Natural killer cell (primary cell): ENCODE measurements around the gene C1QL3. TPM values are rescaled to one million over a fixed set of nuclear protein-coding genes. Genes with fewer than 3 reads are reported as not detected.
A peak's percentile ranks its signal among the peaks of the same experiment; 100 is the strongest.

Experiments used
- ATAC-seq, 3 donors: fragments of 150-1000 bp in 2 of 3; fragments of 200-7000 bp in 1 of 3; cut with Tn5 transposase; 1 replicate in 1 of 3; 2 replicates in 2 of 3; pipeline ENCODE4 v1.10.0; 2021; ENCODE audit warnings: mild to moderate bottlenecking in 2 of 3, moderate library complexity in 2 of 3
- DNase-seq, 2 donors: peaks; one replicate each; pipeline versions ENCODE4 v3.0.0 to v3.0.0-alpha.2; 2013 to 2021; ENCODE audit warnings: mixed read lengths in 1 of 2
- H3K27ac ChIP-seq: one replicate; pipeline ENCODE4 v1.5.1; 2013; ENCODE audit warnings: mild to moderate bottlenecking, low read length
- H3K27me3 ChIP-seq: one replicate; pipeline ENCODE4 v1.6.1; 2013; ENCODE audit warnings: low read length; ENCODE audit not compliant: control insufficient read depth, insufficient read depth
- H3K36me3 ChIP-seq: one replicate; pipeline ENCODE4 v1.6.1; 2013; ENCODE audit warnings: low read length; ENCODE audit not compliant: control insufficient read depth, insufficient read depth
- H3K4me1 ChIP-seq: one replicate; pipeline ENCODE4 v1.6.1; 2013; ENCODE audit warnings: low read length; ENCODE audit not compliant: control insufficient read depth, insufficient read depth
- H3K4me3 ChIP-seq: one replicate; pipeline ENCODE4 v1.5.1; 2013; ENCODE audit warnings: low read length
- H3K9me3 ChIP-seq: one replicate; pipeline ENCODE4 v1.6.1; 2013; ENCODE audit warnings: low read length; ENCODE audit not compliant: control insufficient read depth, insufficient read depth
- H3K27ac Mint-ChIP-seq, 2 donors: one replicate each; pipeline ENCODE4 v1.8.0; 2022; ENCODE audit warnings: mild to moderate bottlenecking in 2 of 2, mixed read lengths in 2 of 2, moderate library complexity in 1 of 2
- H3K27me3 Mint-ChIP-seq, 2 donors: one replicate each; pipeline ENCODE4 v1.8.0; 2022; ENCODE audit warnings: low read depth in 2 of 2, mixed read lengths in 2 of 2
- H3K36me3 Mint-ChIP-seq: one replicate; pipeline ENCODE4 v1.8.0; 2022; ENCODE audit warnings: mixed read lengths
- H3K4me1 Mint-ChIP-seq, 2 donors: one replicate each; pipeline ENCODE4 v1.8.0; 2022; ENCODE audit warnings: mixed read lengths in 2 of 2
- H3K4me3 Mint-ChIP-seq: one replicate; pipeline ENCODE4 v1.8.0; 2022; ENCODE audit warnings: mild to moderate bottlenecking, moderate library complexity, mixed read lengths
- H3K9me3 Mint-ChIP-seq, 2 donors: one replicate each; pipeline ENCODE4 v1.8.0; 2022; ENCODE audit warnings: mixed read lengths in 2 of 2
- WGBS: methylation state at CpG from one replicate; pipeline ENCODE4 v1.1.7; 2013; ENCODE audit warnings: missing lambda C conversion rate; ENCODE audit not compliant: insufficient coverage; 5-methylcytosine and 5-hydroxymethylcytosine counted together
- intact Hi-C: fragments of 100-400 bp; cut with micrococcal nuclease; formaldehyde crosslinking; loops from one replicate; pipeline ENCODE4 v1.14.2; 2022
- total RNA-seq, 4 donors: library from RNA; stranded (reverse); fragments of 120-200 nt in 1 of 4; gene quantifications; one replicate each; pipeline versions ENCODE4 v1.2.3 to v1.2.4, GENCODE V29; 2013 to 2022
- TF ChIP-seq, protein P1 (sequence below): fragments of 200-600 bp; IDR thresholded peaks from one replicate; pipeline ENCODE4 v1.8.0; 2022; ENCODE audit warnings: antibody characterized with exemption

Gene C1QL3
- total RNA-seq, 3 donors from 2014 or later (not counting 1 experiment from before 2014, with no cell fraction given): 0.29 TPM; not detected in 2

DNA sequence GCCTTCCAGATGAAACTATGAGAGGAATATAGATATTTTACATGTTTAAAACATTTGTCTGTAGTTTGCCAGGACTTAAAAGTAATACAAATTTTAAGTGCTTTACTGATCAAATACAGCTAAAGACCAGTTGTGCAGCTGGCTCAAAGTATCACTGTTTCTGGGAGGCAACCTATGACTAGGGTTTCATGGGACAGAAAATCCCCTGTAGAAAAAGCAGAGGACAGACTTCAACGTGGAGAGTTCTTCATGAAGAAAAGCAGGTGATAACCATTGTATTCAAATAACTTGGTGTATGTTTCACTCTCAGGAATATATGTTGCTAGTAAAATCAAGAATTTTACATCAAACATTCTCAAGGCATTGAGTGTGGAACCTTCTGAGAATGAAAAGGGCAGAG is 43.9 kb downstream of the C1QL3 start:
- Mint-ChIP-seq H3K27ac (no peak overlapping the region), H3K4me3 (no peak overlapping the region), H3K27me3 (no peaks in the 10 kb centered on the region), H3K36me3 (no peaks in the 10 kb centered on the region), H3K9me3 (no peaks in the 10 kb centered on the region), H3K4me1 (peaks cover 13 to 19% of the 10 kb centered on the region in 2 donors)
- intact Hi-C loops: no loop called here
- no peaks in the 10 kb centered on the region for H3K4me1 ChIP-seq
- no CpG with 5 or more reads among the region's 1 CpG for WGBS
- TF ChIP-seq, protein P1, sequence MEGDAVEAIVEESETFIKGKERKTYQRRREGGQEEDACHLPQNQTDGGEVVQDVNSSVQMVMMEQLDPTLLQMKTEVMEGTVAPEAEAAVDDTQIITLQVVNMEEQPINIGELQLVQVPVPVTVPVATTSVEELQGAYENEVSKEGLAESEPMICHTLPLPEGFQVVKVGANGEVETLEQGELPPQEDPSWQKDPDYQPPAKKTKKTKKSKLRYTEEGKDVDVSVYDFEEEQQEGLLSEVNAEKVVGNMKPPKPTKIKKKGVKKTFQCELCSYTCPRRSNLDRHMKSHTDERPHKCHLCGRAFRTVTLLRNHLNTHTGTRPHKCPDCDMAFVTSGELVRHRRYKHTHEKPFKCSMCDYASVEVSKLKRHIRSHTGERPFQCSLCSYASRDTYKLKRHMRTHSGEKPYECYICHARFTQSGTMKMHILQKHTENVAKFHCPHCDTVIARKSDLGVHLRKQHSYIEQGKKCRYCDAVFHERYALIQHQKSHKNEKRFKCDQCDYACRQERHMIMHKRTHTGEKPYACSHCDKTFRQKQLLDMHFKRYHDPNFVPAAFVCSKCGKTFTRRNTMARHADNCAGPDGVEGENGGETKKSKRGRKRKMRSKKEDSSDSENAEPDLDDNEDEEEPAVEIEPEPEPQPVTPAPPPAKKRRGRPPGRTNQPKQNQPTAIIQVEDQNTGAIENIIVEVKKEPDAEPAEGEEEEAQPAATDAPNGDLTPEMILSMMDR: no peak
- H3K27me3 ChIP-seq: no peaks in the 10 kb centered on the region
- no peaks in the 10 kb centered on the region for H3K9me3 ChIP-seq
- DNase-seq: no peak
- H3K4me3 ChIP-seq: no peak overlapping the region
- ATAC-seq: no peak
- no peaks in the 10 kb centered on the region for H3K36me3 ChIP-seq
- no peak overlapping the region for H3K27ac ChIP-seq

DNA sequence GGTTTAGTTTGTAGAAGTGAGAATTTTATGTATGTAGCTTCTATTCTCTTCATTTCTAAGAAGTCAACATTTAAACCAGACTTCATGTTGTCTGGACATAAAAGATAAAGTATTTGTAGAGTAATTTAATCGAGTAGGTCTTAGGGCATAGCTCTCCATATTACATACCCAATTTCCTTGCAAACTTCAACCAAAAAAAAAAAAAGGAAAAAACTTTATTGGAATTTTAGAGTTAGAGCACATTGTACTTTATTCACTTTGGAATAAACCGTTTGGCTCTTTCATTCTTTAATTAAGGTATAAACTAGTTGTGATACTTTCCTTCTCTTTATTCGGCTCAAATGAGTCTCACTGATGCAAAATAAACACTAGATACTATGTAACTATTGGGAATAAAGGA is 48.9 kb downstream of the C1QL3 start:
- no peaks in the 10 kb centered on the region for H3K27me3 Mint-ChIP-seq
- WGBS: no CpG with 5 or more reads among the region's 3 CpGs
- intact Hi-C loops: no loop called here
- no peak overlapping the region for H3K4me3 Mint-ChIP-seq
- H3K36me3 Mint-ChIP-seq: no peaks in the 10 kb centered on the region
- no peaks in the 10 kb centered on the region for H3K9me3 ChIP-seq
- no peaks in the 10 kb centered on the region for H3K36me3 ChIP-seq
- H3K27ac ChIP-seq: no peak overlapping the region
- TF ChIP-seq, protein P1: no peak
- peak overlapping the region in 1 of 2 donors; percentile 16 for H3K27ac Mint-ChIP-seq
- H3K4me1 Mint-ChIP-seq: peaks cover 23 to 25% of the 10 kb centered on the region in 2 donors
- ATAC-seq (no peak), DNase-seq (no peak)
- H3K4me1 ChIP-seq: peaks cover 8% of the 10 kb centered on the region
- no peaks in the 10 kb centered on the region for H3K27me3 ChIP-seq
- no peak overlapping the region for H3K4me3 ChIP-seq
- H3K9me3 Mint-ChIP-seq: no peaks in the 10 kb centered on the region

DNA sequence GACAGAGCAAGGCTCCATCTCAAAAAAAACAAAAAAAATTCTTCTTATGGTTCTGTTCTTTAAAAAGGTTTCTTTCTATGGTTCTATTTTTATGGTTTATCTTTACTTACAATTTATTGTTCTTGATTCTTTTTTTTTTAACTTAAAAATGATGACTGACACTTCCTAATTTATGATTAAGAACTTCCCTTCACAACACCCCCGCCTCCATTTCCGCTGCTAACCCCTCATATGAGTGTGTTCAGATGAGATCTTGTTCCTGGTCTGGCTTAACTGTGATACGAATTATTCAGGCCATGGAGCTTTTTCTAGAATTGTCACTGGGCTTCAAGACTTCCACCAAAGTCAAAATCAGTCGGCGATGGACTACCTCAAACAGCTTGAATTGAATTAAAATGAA is 50.9 kb downstream of the C1QL3 start:
- TF ChIP-seq, protein P1: no peak
- Mint-ChIP-seq H3K4me1 (peaks cover 23 to 25% of the 10 kb centered on the region in 2 donors), H3K27ac (peak overlapping the region; percentile 69 to 89), H3K27me3 (no peaks in the 10 kb centered on the region), H3K36me3 (no peaks in the 10 kb centered on the region), H3K4me3 (peak overlapping the region; percentile 74), H3K9me3 (no peaks in the 10 kb centered on the region)
- Histone ChIP-seq H3K4me3 (no peak overlapping the region), H3K4me1 (peaks cover 8% of the 10 kb centered on the region), H3K9me3 (no peaks in the 10 kb centered on the region), H3K36me3 (no peaks in the 10 kb centered on the region), H3K27ac (peak overlapping the region; percentile 69), H3K27me3 (no peaks in the 10 kb centered on the region)
- 23% methylated on average over 5 of the region's 5 CpGs for WGBS
- intact Hi-C loops: loop anchor here (2.0 kb wide), 1 partner anchor 34 kb away; the partner anchor contains the start of gene PTER
- peak; percentile 93 to 100 (median 99) for ATAC-seq
- peak; percentile 29 to 40 for DNase-seq

DNA sequence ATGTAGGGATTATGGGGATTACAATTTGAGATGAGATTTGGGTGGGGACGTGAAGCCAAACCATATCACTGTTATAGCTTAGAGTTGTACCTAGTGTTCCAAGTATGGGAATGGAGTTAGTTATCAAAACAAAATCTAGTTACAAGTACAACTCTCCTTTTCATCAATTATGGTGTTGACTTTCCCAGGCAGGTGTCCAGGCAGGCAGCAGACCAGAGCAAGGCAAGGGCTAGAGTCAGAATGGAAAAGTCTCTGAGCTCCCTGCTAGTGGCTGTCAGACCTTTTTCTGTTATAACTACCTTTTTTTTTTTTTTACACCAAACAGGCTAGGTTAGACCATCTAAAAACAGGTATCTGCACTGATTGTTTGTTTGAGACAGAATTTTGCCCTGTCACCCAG is 55.7 kb downstream of the C1QL3 start:
- Mint-ChIP-seq H3K4me3 (no peak overlapping the region), H3K27me3 (no peaks in the 10 kb centered on the region), H3K27ac (peak overlapping the region in 1 of 2 donors; percentile 11), H3K36me3 (no peaks in the 10 kb centered on the region), H3K4me1 (peaks cover 17 to 26% of the 10 kb centered on the region in 2 donors), H3K9me3 (no peaks in the 10 kb centered on the region)
- no peaks in the 10 kb centered on the region for H3K27me3 ChIP-seq
- TF ChIP-seq, protein P1: no peak
- peaks cover 8% of the 10 kb centered on the region for H3K4me1 ChIP-seq
- no CpG with 5 or more reads among the region's 1 CpG for WGBS
- H3K9me3 ChIP-seq: no peaks in the 10 kb centered on the region
- H3K27ac ChIP-seq: no peak overlapping the region
- DNase-seq: no peak
- intact Hi-C loops: no loop called here
- H3K36me3 ChIP-seq: peaks cover 5% of the 10 kb centered on the region
- no peak for ATAC-seq
- H3K4me3 ChIP-seq: no peak overlapping the region
